GM12878 (cell line): ENCODE measurements around the gene SRL. TPM values are rescaled to one million over a fixed set of nuclear protein-coding genes. Genes with fewer than 3 reads are reported as not detected.

Experiments
- ATAC-seq: fragments of 200-7000 bp; cut with Tn5 transposase; 3 replicates; pipeline ENCODE4 v1.9.1; 2020; ENCODE audit warnings: mild to moderate bottlenecking, moderate library complexity
- BruUV-seq: library from RNA; stranded (reverse); fragments of 400-500 nt; replicated peaks from 2 replicates; lab custom pipeline; 2021; lab: Mats Ljungman, UMichigan
- CTCF ChIA-PET: fragments of 300-600 bp; sonication (Branson Sonifier 250); formaldehyde crosslinking; extraction: SDS; loops from one replicate; lab custom pipeline; 2021; ENCODE audit warnings: inconsistent platforms; lab: Yijun Ruan, JAX
- POLR2A ChIA-PET: fragments of 350-600 bp; formaldehyde crosslinking; extraction: SDS; loops from one replicate; lab custom pipeline; 2021; ENCODE audit warnings: inconsistent platforms; lab: Charles Lee
- RAD21 ChIA-PET: fragments of 300-600 bp; sonication (Branson Sonifier 250); formaldehyde crosslinking; loops from one replicate; lab custom pipeline; 2023; ENCODE audit warnings: antibody characterized with exemption; ENCODE audit not compliant: unreplicated experiment; lab: Charles Lee
- SMC1A ChIA-PET: fragments of 300-600 bp; sonication (Branson Sonifier 250); formaldehyde crosslinking; loops from one replicate; lab custom pipeline; 2023; ENCODE audit not compliant: unreplicated experiment, uncharacterized antibody; lab: Charles Lee
- DNase-seq: peaks from one replicate; pipeline ENCODE4 v3.0.0-alpha.2; 2011; ENCODE audit warnings: low read depth, low spot score
- FAIRE-seq: peaks from 3 replicates; lab custom pipeline; 2011; peaks lifted over from hg19 to GRCh38; lab: Jason Lieb, UNC
- H2AFZ ChIP-seq: 2 replicates; pipeline ENCODE4 v1.6.0; 2011; ENCODE audit warnings: low read depth, low read length, control low read depth; ENCODE audit not compliant: control insufficient read depth
- H3K27ac ChIP-seq: 2 replicates; pipeline ENCODE4 v1.5.1; 2011; ENCODE audit warnings: control low read depth; ENCODE audit not compliant: control insufficient read depth, insufficient read depth
- H3K27me3 ChIP-seq, 2 experiments: replicated peaks in 1 of 2; 2 replicates each; pipeline versions ENCODE4 v1.6.0 to v1.6.1; 2011; ENCODE audit warnings: low read length in 1 of 2; ENCODE audit not compliant: control insufficient read depth in 2 of 2, insufficient read depth in 2 of 2
- H3K36me3 ChIP-seq, 2 experiments: 2 replicates each; pipeline ENCODE4 v1.5.1; 2011; ENCODE audit warnings: low read length in 1 of 2; ENCODE audit not compliant: control insufficient read depth in 2 of 2, insufficient read depth in 2 of 2
- H3K4me1 ChIP-seq: 2 replicates; pipeline ENCODE4 v1.6.1; 2011; ENCODE audit warnings: mild to moderate bottlenecking, low read length, moderate library complexity, mixed read lengths; ENCODE audit not compliant: control insufficient read depth, insufficient read depth
- H3K4me2 ChIP-seq: 2 replicates; pipeline ENCODE4 v1.6.0; 2011; ENCODE audit warnings: control low read depth; ENCODE audit not compliant: control insufficient read depth, insufficient read depth
- H3K4me3 ChIP-seq: fragments of 200-600 bp; sonication (generic); 2 replicates; pipeline ENCODE4 v1.5.1; 2016
- H3K79me2 ChIP-seq: 2 replicates; pipeline ENCODE4 v1.6.0; 2011; ENCODE audit warnings: low read length; ENCODE audit not compliant: control insufficient read depth, insufficient read depth
- H3K9ac ChIP-seq: 2 replicates; pipeline ENCODE4 v1.8.0; 2011; ENCODE audit warnings: low read length, control low read depth, mixed read lengths; ENCODE audit not compliant: control insufficient read depth, insufficient read depth
- H3K9me3 ChIP-seq: replicated peaks from 3 replicates; pipeline ENCODE4 v1.5.1; 2011; ENCODE audit warnings: mild to moderate bottlenecking, low read length; ENCODE audit not compliant: control insufficient read depth, insufficient read depth
- H4K20me1 ChIP-seq: 2 replicates; pipeline ENCODE4 v1.6.0; 2011; ENCODE audit not compliant: control insufficient read depth, insufficient read depth
- BHLHE40 ChIP-seq, 2 experiments: fragments of 450-650 bp in 1 of 2; IDR thresholded peaks; 2 replicates each; pipeline ENCODE4 v1.6.1; 2011 to 2017; ENCODE audit warnings: low read depth in 2 of 2, borderline replicate concordance in 1 of 2, improper control_type of control experiment in 1 of 2, low read length in 1 of 2, mild to moderate bottlenecking in 1 of 2
- EED ChIP-seq: sonication (generic); IDR thresholded peaks from 2 replicates; pipeline ENCODE4 v1.6.1; 2016; ENCODE audit warnings: antibody characterized with exemption, low read depth
- EGR1 ChIP-seq, 2 experiments: IDR thresholded peaks; 1 replicate in 1 of 2; 2 replicates in 1 of 2; pipeline ENCODE4 v1.6.1; 2011 to 2012; ENCODE audit warnings: low read depth in 2 of 2, low read length in 2 of 2, borderline replicate concordance in 1 of 2, mild to moderate bottlenecking in 1 of 2, moderate library complexity in 1 of 2
- FOS ChIP-seq: IDR thresholded peaks from 3 replicates; pipeline ENCODE4 v1.6.1; 2011; ENCODE audit warnings: borderline replicate concordance; ENCODE audit not compliant: insufficient read length; ENCODE audit errors: extremely low read depth
- WGBS: methylation state at CpG from one replicate; pipeline ENCODE4 v1.1.6; 2016; ENCODE audit warnings: low lambda C conversion rate; ENCODE audit not compliant: insufficient replicate concordance, insufficient coverage; ENCODE audit errors: missing lambda C conversion rate; 5-methylcytosine and 5-hydroxymethylcytosine counted together
- in situ Hi-C: fragments of 300-500 bp; cut with MboI; formaldehyde crosslinking; loops from 9 replicates; pipeline ENCODE4 v1.14.3; 2018; ENCODE audit warnings: mixed read lengths
- intact Hi-C: fragments of 100-400 bp; cut with micrococcal nuclease; formaldehyde crosslinking; loops from one replicate; pipeline ENCODE4 v1.14.2; 2022; ENCODE audit not compliant: unreplicated experiment
- polyA plus RNA-seq, 11 experiments: library from polyadenylated mRNA; depleted of rRNA in 4 of 11; unstranded in 6 of 11; stranded (reverse) in 5 of 11; fragments of >200 nt; fragmentation: Nextera tagmentation in 4 of 11; fragmentation: Illumina TruSeq in 1 of 11; extraction: Ambion mirVana in 4 of 11; extraction: Trizol in 1 of 11; gene quantifications; 1 replicate in 1 of 11; 2 replicates in 10 of 11; pipeline versions ENCODE4 v1.2.1 to v1.2.3, GENCODE V29; 2011 to 2016; ENCODE audit warnings: inconsistent platforms in 2 of 11, missing spikeins in 2 of 11, low read depth in 1 of 11
- total RNA-seq, 4 experiments: library from RNA; depleted of rRNA in 3 of 4; stranded (reverse); fragments of >200 nt in 3 of 4; fragmentation: Illumina TruSeq in 1 of 4; extraction: Trizol in 1 of 4; gene quantifications; 2 replicates each; pipeline versions ENCODE4 v1.2.1 to v1.2.3, GENCODE V29; 2013 to 2021
- TF ChIP-seq, protein P1 (sequence below): IDR thresholded peaks from 2 replicates; pipeline ENCODE4 v1.6.1; 2011; ENCODE audit warnings: borderline replicate concordance, low read depth, mild to moderate bottlenecking, moderate library complexity, low read length; ENCODE audit not compliant: insufficient read depth, poor library complexity, severe bottlenecking
- TF ChIP-seq, protein P2 (sequence below): fragments of 450-650 bp; IDR thresholded peaks from 2 replicates; pipeline ENCODE4 v1.6.1; 2016; ENCODE audit warnings: mild to moderate bottlenecking

SRL gene
- total and polyA plus RNA-seq, 10 of the 15 experiments (the other 5 are each of a cell fraction or from before 2014, with no cell fraction given), result not detected

DNA sequence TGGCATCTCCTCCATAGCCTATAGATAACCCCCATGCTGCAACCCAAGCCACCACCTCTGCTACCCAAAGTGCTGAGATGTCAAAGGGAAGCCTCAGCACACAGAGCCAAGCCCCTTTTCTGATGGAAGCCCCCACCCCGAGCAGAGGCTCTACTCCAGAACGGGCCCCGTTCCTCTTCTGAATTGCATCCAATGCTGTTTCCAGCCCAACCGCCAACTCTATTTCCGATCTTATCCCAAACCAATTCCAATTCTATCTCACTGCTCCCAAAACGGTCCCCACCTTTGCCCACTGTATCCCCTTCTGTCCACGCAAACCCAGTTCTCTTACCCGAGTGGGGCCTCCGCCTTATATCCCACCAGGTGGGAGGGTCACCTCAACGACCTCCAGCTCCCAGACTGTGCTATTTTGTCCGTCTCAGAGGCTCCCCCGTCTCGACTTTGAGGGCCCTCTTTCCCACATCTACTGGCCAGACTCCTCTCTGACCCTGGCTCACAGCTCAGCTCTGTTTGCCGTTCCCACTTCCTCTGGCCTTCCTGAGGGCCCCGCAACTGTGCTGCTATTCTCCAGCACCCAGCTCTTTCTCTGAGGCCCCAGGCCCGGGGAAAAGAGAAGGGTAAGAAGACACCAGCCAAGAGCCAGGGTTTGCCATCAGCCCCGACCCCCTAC is 487 bp downstream of the SRL start (continued):
- TF ChIP-seq EGR1 (IDR thresholded peaks at IDR 0.05; ENCODE audit: borderline replicate concordance in 1 of 2, low read depth in 2 of 2, low read length in 2 of 2), result no peak

DNA sequence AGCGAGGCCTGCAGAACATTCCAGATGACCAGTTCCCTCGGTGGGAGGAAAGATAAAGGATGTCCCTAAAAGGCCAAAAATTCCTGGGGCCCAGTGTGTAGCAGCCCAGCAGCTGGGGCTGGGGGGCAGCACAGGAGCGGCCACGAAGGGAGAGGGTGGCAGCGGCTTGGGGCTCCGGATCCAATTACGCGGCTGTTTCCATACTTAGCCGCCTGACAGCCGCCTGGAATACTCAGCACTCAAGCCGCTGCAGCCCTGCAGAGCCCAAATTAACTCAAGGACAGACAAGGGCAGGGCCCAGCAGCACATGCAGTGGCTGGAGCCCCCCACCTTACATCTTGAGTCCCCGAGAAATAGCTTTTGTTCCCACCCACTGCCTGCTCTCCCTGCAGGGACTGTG is 1.3 kb downstream of the SRL start:
- RAD21 ChIA-PET, result no interaction called here

More for the DNA sequence above, 1.3 kb downstream of the SRL start:
- no TSS peak for BruUV-seq
- ATAC-seq (no peak), DNase-seq (no peak), FAIRE-seq (no peak)
- H3K9ac ChIP-seq, result no peak overlapping the region
- no peaks in the 10 kb centered on the region for H3K36me3 ChIP-seq
- intact Hi-C loops (no loop called here), in situ Hi-C loops (no loop called here)
- H3K4me1 ChIP-seq, result no peaks in the 10 kb centered on the region
- TF ChIP-seq EED (no peak), BHLHE40 (IDR thresholded peaks at IDR 0.05; ENCODE audit: borderline replicate concordance in 1 of 2, low read depth in 2 of 2, low read length in 1 of 2) (no peak), FOS (no peak)
- TF ChIP-seq, protein P1, sequence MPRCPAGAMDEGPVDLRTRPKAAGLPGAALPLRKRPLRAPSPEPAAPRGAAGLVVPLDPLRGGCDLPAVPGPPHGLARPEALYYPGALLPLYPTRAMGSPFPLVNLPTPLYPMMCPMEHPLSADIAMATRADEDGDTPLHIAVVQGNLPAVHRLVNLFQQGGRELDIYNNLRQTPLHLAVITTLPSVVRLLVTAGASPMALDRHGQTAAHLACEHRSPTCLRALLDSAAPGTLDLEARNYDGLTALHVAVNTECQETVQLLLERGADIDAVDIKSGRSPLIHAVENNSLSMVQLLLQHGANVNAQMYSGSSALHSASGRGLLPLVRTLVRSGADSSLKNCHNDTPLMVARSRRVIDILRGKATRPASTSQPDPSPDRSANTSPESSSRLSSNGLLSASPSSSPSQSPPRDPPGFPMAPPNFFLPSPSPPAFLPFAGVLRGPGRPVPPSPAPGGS, result no peak
- TF ChIP-seq, protein P2, sequence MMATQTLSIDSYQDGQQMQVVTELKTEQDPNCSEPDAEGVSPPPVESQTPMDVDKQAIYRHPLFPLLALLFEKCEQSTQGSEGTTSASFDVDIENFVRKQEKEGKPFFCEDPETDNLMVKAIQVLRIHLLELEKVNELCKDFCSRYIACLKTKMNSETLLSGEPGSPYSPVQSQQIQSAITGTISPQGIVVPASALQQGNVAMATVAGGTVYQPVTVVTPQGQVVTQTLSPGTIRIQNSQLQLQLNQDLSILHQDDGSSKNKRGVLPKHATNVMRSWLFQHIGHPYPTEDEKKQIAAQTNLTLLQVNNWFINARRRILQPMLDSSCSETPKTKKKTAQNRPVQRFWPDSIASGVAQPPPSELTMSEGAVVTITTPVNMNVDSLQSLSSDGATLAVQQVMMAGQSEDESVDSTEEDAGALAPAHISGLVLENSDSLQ, result no peak
- no peaks in the 10 kb centered on the region for H4K20me1 ChIP-seq
- no peak overlapping the region for H3K4me2 ChIP-seq
- ChIA-PET CTCF (no interaction called here), POLR2A (interaction anchor here (1.1 kb wide), 1 partner anchor 13 kb away, joined by 3 read pairs; no protein-coding TSS in a partner anchor), SMC1A (no interaction called here)
- no peak overlapping the region for H3K4me3 ChIP-seq
- no peaks in the 10 kb centered on the region for H3K79me2 ChIP-seq
- H2AFZ ChIP-seq, result no peak overlapping the region
- 63% methylated on average over 12 of the region's 12 CpGs for WGBS
- H3K27me3 ChIP-seq, result no peaks in the 10 kb centered on the region; a peak in 1 of 4 replicates
- H3K27ac ChIP-seq, result no peak overlapping the region
- H3K9me3 ChIP-seq, result no peaks in the 10 kb centered on the region
